ENCODE data around the gene ERN2.

ERN2 gene

DNA sequence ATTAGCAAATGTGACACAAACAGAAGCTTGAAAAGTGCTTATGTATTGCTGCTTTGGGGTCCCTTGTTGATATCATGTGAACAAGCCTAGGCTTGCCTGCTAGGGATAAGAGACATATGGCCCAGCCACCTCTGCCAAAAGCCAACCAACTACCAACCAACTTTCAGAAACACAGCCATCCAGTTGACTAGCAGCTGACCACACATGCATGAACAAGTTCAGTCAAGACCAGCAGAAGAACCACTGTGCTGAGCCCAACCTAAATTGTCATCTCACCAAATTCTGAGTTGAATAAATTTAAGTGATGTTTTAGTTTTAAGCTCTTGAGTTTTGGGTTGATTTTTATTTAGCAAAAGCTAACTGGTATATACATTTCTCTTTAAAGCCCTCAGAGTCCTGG is 3.5 kb downstream of the ERN2 start:
- H3K14ac ChIP-seq (ENCODE audit: low read length), result no peak overlapping the region
- no peak for DNase-seq (ENCODE audit: low spot score)
- H3K36me3 ChIP-seq (replicated peaks in 1 of 2; ENCODE audit: control insufficient read depth in 2 of 2, insufficient read depth in 2 of 2, low read length in 2 of 2), result no peaks in the 10 kb centered on the region
- H3K18ac ChIP-seq (ENCODE audit: low read length), result no peak overlapping the region
- no peak overlapping the region for H3K23ac ChIP-seq (ENCODE audit: low read depth, low read length, poor library complexity)
- H3K79me1 ChIP-seq (ENCODE audit: low read depth, low read length), result no peaks in the 10 kb centered on the region
- H3K27me3 ChIP-seq (ENCODE audit: control insufficient read depth in 3 of 3, insufficient read depth in 3 of 3, low read depth in 1 of 3, low read length in 3 of 3), result peaks cover 2 to 40% (median 21%) of the 10 kb centered on the region in 3 experiments
- H3K4ac ChIP-seq (ENCODE audit: low read length), result no peak overlapping the region
- H3K27ac ChIP-seq (replicated peaks; ENCODE audit: low read length), result no peak overlapping the region
- H2BK15ac ChIP-seq (ENCODE audit: low read length), result no peak overlapping the region
- H2AK5ac ChIP-seq (ENCODE audit: low read depth, low read length), result no peak overlapping the region
- H3K9me3 ChIP-seq (replicated peaks in 1 of 2; ENCODE audit: control insufficient read depth in 2 of 2, insufficient read depth in 1 of 2, low read depth in 1 of 2, low read length in 2 of 2), result peaks cover 2 to 3% of the 10 kb centered on the region in 2 donors
- no peak overlapping the region for H4K91ac ChIP-seq (ENCODE audit: low read depth, low read length, poor library complexity)
- H3K9ac ChIP-seq (ENCODE audit: low read depth, low read length, poor library complexity), result no peak overlapping the region
- no peak overlapping the region for H3K4me3 ChIP-seq (ENCODE audit: low read length in 2 of 2)
- H2BK12ac ChIP-seq (ENCODE audit: low read length), result no peak overlapping the region
- no peaks in the 10 kb centered on the region for H3K4me1 ChIP-seq (ENCODE audit: control insufficient read depth in 2 of 2, insufficient read depth in 1 of 2, low read depth in 1 of 2, low read length in 2 of 2)
- H4K8ac ChIP-seq (ENCODE audit: low read depth, low read length), result no peak overlapping the region
- H2BK120ac ChIP-seq (ENCODE audit: low read depth, low read length), result no peak overlapping the region
- H2AFZ ChIP-seq (ENCODE audit: low read length), result no peak overlapping the region
- no peak overlapping the region for H2BK5ac ChIP-seq (ENCODE audit: low read length)
- H3K4me2 ChIP-seq (ENCODE audit: insufficient read depth, low read length, poor library complexity, severe bottlenecking), result no peak overlapping the region

GRCh38 chr16:23706439-23706838 is 6.6 kb downstream of the ERN2 start:
- Histone ChIP-seq H3K36me3 (replicated peaks in 1 of 2; ENCODE audit: control insufficient read depth in 2 of 2, insufficient read depth in 2 of 2, low read length in 2 of 2) (no peaks in the 10 kb centered on the region), H3K4me3 (ENCODE audit: low read length in 2 of 2) (no peak overlapping the region), H3K4me1 (ENCODE audit: control insufficient read depth in 2 of 2, insufficient read depth in 1 of 2, low read depth in 1 of 2, low read length in 2 of 2) (no peaks in the 10 kb centered on the region), H3K27me3 (ENCODE audit: control insufficient read depth in 3 of 3, insufficient read depth in 3 of 3, low read depth in 1 of 3, low read length in 3 of 3) (peaks cover 0 to 10% (median 0%) of the 10 kb centered on the region in 3 experiments), H4K8ac (ENCODE audit: low read depth, low read length) (no peak overlapping the region), H2AFZ (ENCODE audit: low read length) (no peak overlapping the region), H2BK5ac (ENCODE audit: low read length) (no peak overlapping the region), H3K27ac (replicated peaks; ENCODE audit: low read length) (no peak overlapping the region), H3K79me1 (ENCODE audit: low read depth, low read length) (no peaks in the 10 kb centered on the region), H3K23ac (ENCODE audit: low read depth, low read length, poor library complexity) (no peak overlapping the region), H4K91ac (ENCODE audit: low read depth, low read length, poor library complexity) (no peak overlapping the region), H2BK12ac (ENCODE audit: low read length) (no peak overlapping the region), H2AK5ac (ENCODE audit: low read depth, low read length) (no peak overlapping the region), H3K4me2 (ENCODE audit: insufficient read depth, low read length, poor library complexity, severe bottlenecking) (no peak overlapping the region), H3K9ac (ENCODE audit: low read depth, low read length, poor library complexity) (no peak overlapping the region), H3K4ac (ENCODE audit: low read length) (no peak overlapping the region), H3K18ac (ENCODE audit: low read length) (no peak overlapping the region), H3K9me3 (replicated peaks in 1 of 2; ENCODE audit: control insufficient read depth in 2 of 2, insufficient read depth in 1 of 2, low read depth in 1 of 2, low read length in 2 of 2) (peaks cover 2 to 3% of the 10 kb centered on the region in 2 donors), H3K14ac (ENCODE audit: low read length) (no peak overlapping the region), H2BK15ac (ENCODE audit: low read length) (no peak overlapping the region), H2BK120ac (ENCODE audit: low read depth, low read length) (no peak overlapping the region)
- no peak for DNase-seq (ENCODE audit: low spot score)
- WGBS, 2 donors (ENCODE audit: extremely low coverage in 2 of 2, insufficient read length in 2 of 2, insufficient replicate concordance in 1 of 2), result no CpG with 5 or more reads among the region's 4 CpGs

GRCh38 chr16:23705517-23705902 is 7.5 kb downstream of the ERN2 start:
- Histone ChIP-seq H2BK15ac (ENCODE audit: low read length) (no peak overlapping the region), H2BK12ac (ENCODE audit: low read length) (no peak overlapping the region), H3K23ac (ENCODE audit: low read depth, low read length, poor library complexity) (no peak overlapping the region), H2AK5ac (ENCODE audit: low read depth, low read length) (no peak overlapping the region), H3K9ac (ENCODE audit: low read depth, low read length, poor library complexity) (no peak overlapping the region), H3K18ac (ENCODE audit: low read length) (no peak overlapping the region), H3K4me3 (ENCODE audit: low read length in 2 of 2) (no peak overlapping the region), H3K9me3 (replicated peaks in 1 of 2; ENCODE audit: control insufficient read depth in 2 of 2, insufficient read depth in 1 of 2, low read depth in 1 of 2, low read length in 2 of 2) (peaks cover 2 to 3% of the 10 kb centered on the region in 2 donors), H2BK5ac (ENCODE audit: low read length) (no peak overlapping the region), H3K14ac (ENCODE audit: low read length) (no peak overlapping the region), H3K79me1 (ENCODE audit: low read depth, low read length) (no peaks in the 10 kb centered on the region), H4K8ac (ENCODE audit: low read depth, low read length) (no peak overlapping the region), H3K4ac (ENCODE audit: low read length) (no peak overlapping the region), H3K4me1 (ENCODE audit: control insufficient read depth in 2 of 2, insufficient read depth in 1 of 2, low read depth in 1 of 2, low read length in 2 of 2) (peaks cover 0 to 3% of the 10 kb centered on the region in 2 donors), H4K91ac (ENCODE audit: low read depth, low read length, poor library complexity) (no peak overlapping the region), H3K4me2 (ENCODE audit: insufficient read depth, low read length, poor library complexity, severe bottlenecking) (no peak overlapping the region), H2BK120ac (ENCODE audit: low read depth, low read length) (no peak overlapping the region), H3K27me3 (ENCODE audit: control insufficient read depth in 3 of 3, insufficient read depth in 3 of 3, low read depth in 1 of 3, low read length in 3 of 3) (peaks cover 0 to 4% (median 0%) of the 10 kb centered on the region in 3 experiments), H3K27ac (replicated peaks; ENCODE audit: low read length) (no peak overlapping the region), H2AFZ (ENCODE audit: low read length) (no peak overlapping the region), H3K36me3 (replicated peaks in 1 of 2; ENCODE audit: control insufficient read depth in 2 of 2, insufficient read depth in 2 of 2, low read length in 2 of 2) (no peaks in the 10 kb centered on the region)
- WGBS, 2 donors (ENCODE audit: extremely low coverage in 2 of 2, insufficient read length in 2 of 2, insufficient replicate concordance in 1 of 2), result no CpG with 5 or more reads among the region's 2 CpGs
- no peak for DNase-seq (ENCODE audit: low spot score)

GRCh38 chr16:23704772-23705516 is 8.1 kb downstream of the ERN2 start:
- Histone ChIP-seq H4K8ac (ENCODE audit: low read depth, low read length) (no peak overlapping the region), H2BK120ac (ENCODE audit: low read depth, low read length) (no peak overlapping the region), H3K4me3 (ENCODE audit: low read length in 2 of 2) (no peak overlapping the region), H3K18ac (ENCODE audit: low read length) (peak overlapping the region; percentile 75), H3K14ac (ENCODE audit: low read length) (no peak overlapping the region), H4K91ac (ENCODE audit: low read depth, low read length, poor library complexity) (no peak overlapping the region), H2BK15ac (ENCODE audit: low read length) (peak overlapping the region; percentile 60), H3K9me3 (replicated peaks in 1 of 2; ENCODE audit: control insufficient read depth in 2 of 2, insufficient read depth in 1 of 2, low read depth in 1 of 2, low read length in 2 of 2) (peaks cover 2 to 3% of the 10 kb centered on the region in 2 donors), H3K4me2 (ENCODE audit: insufficient read depth, low read length, poor library complexity, severe bottlenecking) (no peak overlapping the region), H2BK12ac (ENCODE audit: low read length) (peak overlapping the region; percentile 63), H3K23ac (ENCODE audit: low read depth, low read length, poor library complexity) (no peak overlapping the region), H2AK5ac (ENCODE audit: low read depth, low read length) (peak overlapping the region; percentile 72), H3K27me3 (ENCODE audit: control insufficient read depth in 3 of 3, insufficient read depth in 3 of 3, low read depth in 1 of 3, low read length in 3 of 3) (no peaks in the 10 kb centered on the region), H2AFZ (ENCODE audit: low read length) (no peak overlapping the region), H3K27ac (replicated peaks; ENCODE audit: low read length) (no peak overlapping the region), H3K4ac (ENCODE audit: low read length) (no peak overlapping the region), H3K36me3 (replicated peaks in 1 of 2; ENCODE audit: control insufficient read depth in 2 of 2, insufficient read depth in 2 of 2, low read length in 2 of 2) (no peaks in the 10 kb centered on the region), H3K79me1 (ENCODE audit: low read depth, low read length) (no peaks in the 10 kb centered on the region), H3K9ac (ENCODE audit: low read depth, low read length, poor library complexity) (no peak overlapping the region), H3K4me1 (ENCODE audit: control insufficient read depth in 2 of 2, insufficient read depth in 1 of 2, low read depth in 1 of 2, low read length in 2 of 2) (peaks cover 0 to 5% of the 10 kb centered on the region in 2 donors), H2BK5ac (ENCODE audit: low read length) (no peak overlapping the region)
- no peak for DNase-seq (ENCODE audit: low spot score)
- no CpG with 5 or more reads among the region's 22 CpGs for WGBS, 2 donors (ENCODE audit: extremely low coverage in 2 of 2, insufficient read length in 2 of 2, insufficient replicate concordance in 1 of 2)

All from neuronal stem cell (in vitro differentiated cells).